Measurements from ENCODE around the gene POU4F1.

Gene POU4F1

DNA sequence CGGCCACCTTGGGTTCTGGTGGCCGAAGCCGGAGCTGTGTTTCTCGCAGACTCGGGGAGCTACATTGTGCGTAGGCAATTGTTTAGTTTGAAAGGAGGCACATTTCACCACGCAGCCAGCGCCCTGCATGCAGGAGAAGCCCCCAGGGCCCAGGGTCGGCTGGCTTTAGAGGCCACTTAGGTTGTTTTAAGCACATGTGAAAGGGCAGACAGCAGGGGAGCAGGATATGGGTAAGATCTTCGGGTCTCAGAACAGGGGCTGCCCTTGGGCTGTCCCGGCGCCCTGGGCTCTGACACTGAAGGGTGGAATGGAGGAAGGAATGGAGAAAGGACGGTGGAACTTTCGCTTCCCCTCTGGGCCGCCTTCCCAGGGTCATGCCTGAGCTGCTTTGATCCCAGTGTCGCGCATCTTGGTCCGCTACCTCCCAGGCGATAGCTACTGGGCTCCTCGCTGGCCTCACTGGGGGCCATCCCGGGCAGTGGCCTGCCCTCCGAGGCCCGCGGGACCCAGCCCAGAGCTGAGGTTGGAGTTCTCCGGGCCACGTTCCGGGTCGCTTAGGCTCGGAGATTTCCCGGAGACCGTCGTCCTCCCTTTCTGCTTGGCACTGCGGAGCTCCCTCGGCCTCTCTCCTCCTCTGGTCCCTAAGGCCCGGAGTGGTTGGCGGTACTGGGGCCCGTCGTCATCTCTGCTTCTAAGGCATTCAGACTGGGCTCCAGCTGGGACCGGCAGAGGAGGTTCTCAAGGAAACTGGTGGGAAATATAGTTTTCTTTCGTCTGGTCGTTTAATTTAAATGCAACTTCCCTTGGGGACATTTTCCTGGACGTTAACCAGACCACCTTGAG is 4.3 kb upstream of the POU4F1 start:
- peaks cover 48% of the 10 kb centered on the region for H3K27me3 ChIP-seq (ENCODE audit: control insufficient read depth, low read length)

DNA sequence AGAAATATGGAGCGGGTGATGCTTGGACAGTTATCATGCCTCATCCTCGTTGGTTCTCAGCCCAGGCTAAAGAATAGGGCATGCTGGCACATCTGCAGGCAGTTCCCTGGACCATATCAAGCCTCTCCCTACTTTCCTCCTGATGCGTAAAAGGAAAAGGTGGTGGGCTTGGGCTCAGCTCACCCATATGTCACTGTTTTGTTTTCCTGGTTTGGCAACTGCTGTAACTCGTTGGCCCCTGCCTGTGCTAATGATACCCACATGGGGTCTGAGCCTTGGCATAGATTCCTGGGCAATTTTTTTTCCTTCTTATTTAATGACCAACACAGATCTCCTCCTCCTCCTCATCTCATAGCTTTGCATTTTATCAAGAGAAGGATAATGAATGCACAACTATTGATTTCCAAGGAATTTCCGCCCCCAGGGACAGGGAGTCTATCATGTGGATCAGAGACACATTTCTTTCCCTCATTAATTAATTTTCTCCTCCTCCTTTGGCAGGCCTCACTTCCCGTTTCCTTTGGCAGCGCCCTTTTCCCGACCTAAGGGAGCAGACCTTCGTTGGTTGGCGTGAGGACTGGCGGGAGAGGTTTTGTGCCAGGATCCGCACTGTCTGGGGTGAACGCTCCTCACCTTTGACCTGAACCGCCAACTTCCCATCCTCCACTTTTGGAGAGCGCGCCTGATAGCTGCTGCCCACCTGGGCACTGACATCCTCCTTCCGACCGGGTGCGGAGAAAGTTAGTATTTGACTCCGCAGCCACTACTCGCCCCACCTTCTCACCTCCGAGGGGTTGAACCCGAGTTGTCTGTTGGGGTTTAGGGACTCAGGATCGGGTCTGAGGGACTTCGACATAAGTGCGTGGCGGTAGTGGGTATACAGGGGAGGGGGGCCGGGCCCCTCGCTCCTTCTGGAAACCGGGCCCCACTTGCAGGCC is 3.4 kb upstream of the POU4F1 start:
- TF ChIP-seq, protein P1, sequence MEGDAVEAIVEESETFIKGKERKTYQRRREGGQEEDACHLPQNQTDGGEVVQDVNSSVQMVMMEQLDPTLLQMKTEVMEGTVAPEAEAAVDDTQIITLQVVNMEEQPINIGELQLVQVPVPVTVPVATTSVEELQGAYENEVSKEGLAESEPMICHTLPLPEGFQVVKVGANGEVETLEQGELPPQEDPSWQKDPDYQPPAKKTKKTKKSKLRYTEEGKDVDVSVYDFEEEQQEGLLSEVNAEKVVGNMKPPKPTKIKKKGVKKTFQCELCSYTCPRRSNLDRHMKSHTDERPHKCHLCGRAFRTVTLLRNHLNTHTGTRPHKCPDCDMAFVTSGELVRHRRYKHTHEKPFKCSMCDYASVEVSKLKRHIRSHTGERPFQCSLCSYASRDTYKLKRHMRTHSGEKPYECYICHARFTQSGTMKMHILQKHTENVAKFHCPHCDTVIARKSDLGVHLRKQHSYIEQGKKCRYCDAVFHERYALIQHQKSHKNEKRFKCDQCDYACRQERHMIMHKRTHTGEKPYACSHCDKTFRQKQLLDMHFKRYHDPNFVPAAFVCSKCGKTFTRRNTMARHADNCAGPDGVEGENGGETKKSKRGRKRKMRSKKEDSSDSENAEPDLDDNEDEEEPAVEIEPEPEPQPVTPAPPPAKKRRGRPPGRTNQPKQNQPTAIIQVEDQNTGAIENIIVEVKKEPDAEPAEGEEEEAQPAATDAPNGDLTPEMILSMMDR (IDR thresholded peaks at IDR 0.05; ENCODE audit: low read depth, low read length, poor library complexity, severe bottlenecking): no peak
- no peak for TF ChIP-seq EZH2phosphoT487 (IDR thresholded peaks at IDR 0.05; ENCODE audit: borderline replicate concordance, low read length)
- Histone ChIP-seq H3K9me2 (replicated peaks; ENCODE audit: control insufficient read depth, low read length) (no peaks in the 10 kb centered on the region), H3K4me2 (ENCODE audit: low read length) (no peak overlapping the region), H3K27ac (ENCODE audit: low read depth, low read length) (no peak overlapping the region), H3F3A (ENCODE audit: control insufficient read depth, insufficient read depth) (peaks cover 7% of the 10 kb centered on the region), H3K4me3 (ENCODE audit: low read length) (no peak overlapping the region), H4K20me1 (ENCODE audit: control insufficient read depth, insufficient read depth, low read depth, low read length) (no peaks in the 10 kb centered on the region), H3K79me2 (ENCODE audit: control insufficient read depth, low read length) (no peaks in the 10 kb centered on the region), H3K36me3 (ENCODE audit: control insufficient read depth, low read length) (no peaks in the 10 kb centered on the region), H3K27me3 (ENCODE audit: control insufficient read depth, low read length) (peaks cover 46% of the 10 kb centered on the region), H3K4me1 (ENCODE audit: control insufficient read depth, low read length) (no peaks in the 10 kb centered on the region), H3K9me3 (ENCODE audit: control insufficient read depth, insufficient read depth, low read length) (peaks cover 6% of the 10 kb centered on the region)

More for the DNA sequence above, 4.3 kb upstream of the POU4F1 start:
- no peak overlapping the region for H3K4me3 ChIP-seq (ENCODE audit: low read length)
- no peaks in the 10 kb centered on the region for H3K36me3 ChIP-seq (ENCODE audit: control insufficient read depth, low read length)
- no peaks in the 10 kb centered on the region for H3K9me2 ChIP-seq (replicated peaks; ENCODE audit: control insufficient read depth, low read length)
- no peak overlapping the region for H3K27ac ChIP-seq (ENCODE audit: low read depth, low read length)
- peaks cover 6% of the 10 kb centered on the region for H3K9me3 ChIP-seq (ENCODE audit: control insufficient read depth, insufficient read depth, low read length)
- H3F3A ChIP-seq (ENCODE audit: control insufficient read depth, insufficient read depth): peaks cover 8% of the 10 kb centered on the region
- no peak overlapping the region for H3K4me2 ChIP-seq (ENCODE audit: low read length)
- no peaks in the 10 kb centered on the region for H3K4me1 ChIP-seq (ENCODE audit: control insufficient read depth, low read length)
- H3K79me2 ChIP-seq (ENCODE audit: control insufficient read depth, low read length): no peaks in the 10 kb centered on the region
- no peaks in the 10 kb centered on the region for H4K20me1 ChIP-seq (ENCODE audit: control insufficient read depth, insufficient read depth, low read depth, low read length)
- no peak for TF ChIP-seq EZH2phosphoT487 (IDR thresholded peaks at IDR 0.05; ENCODE audit: borderline replicate concordance, low read length)
- TF ChIP-seq, protein P1 (IDR thresholded peaks at IDR 0.05; ENCODE audit: low read depth, low read length, poor library complexity, severe bottlenecking): no peak

DNA sequence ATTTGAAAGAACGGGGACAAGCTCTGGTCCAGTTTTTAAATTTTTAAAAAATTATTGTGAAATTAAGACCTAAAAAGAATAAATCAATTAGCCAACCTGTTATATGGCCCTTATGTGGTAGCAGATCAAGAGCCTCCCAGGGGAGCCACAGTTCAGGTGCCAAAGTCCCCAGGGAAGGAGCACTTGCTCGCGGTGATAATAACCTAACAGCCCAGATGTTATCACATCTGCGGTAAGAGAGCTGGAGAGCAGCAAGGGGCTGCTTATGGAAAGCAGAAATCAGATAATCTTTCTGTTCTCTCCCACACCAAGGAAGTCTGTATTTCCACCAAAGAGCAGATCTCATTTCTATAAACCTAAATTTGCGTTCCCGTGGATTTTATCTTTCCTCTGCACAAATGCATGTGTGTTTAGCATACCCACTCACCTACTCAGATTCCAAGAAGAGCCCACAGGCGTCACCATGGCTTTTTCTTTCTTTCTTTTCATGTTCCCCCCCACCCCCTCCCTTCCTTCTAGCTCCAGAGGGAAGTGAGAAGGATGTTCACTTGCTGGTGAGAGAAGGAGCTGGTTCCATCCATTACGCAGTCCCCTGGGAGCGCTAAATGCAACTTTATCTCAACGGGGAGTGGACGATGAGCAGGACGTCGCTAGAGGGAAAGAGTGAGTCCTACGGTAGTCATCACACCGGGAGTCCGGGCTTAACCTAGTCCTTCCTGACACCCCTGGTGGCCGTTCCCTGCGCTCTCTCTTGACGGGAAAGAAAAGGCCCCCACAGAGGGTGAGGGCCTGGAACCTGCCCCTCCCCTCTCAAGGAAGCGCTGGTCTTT is 1.6 kb upstream of the POU4F1 start:
- peaks cover 33% of the 10 kb centered on the region for H3K27me3 ChIP-seq (ENCODE audit: control insufficient read depth, low read length)
- H4K20me1 ChIP-seq (ENCODE audit: control insufficient read depth, insufficient read depth, low read depth, low read length): no peaks in the 10 kb centered on the region
- H3K4me2 ChIP-seq (ENCODE audit: low read length): no peak overlapping the region
- no peak overlapping the region for H3K4me3 ChIP-seq (ENCODE audit: low read length)
- no peaks in the 10 kb centered on the region for H3K36me3 ChIP-seq (ENCODE audit: control insufficient read depth, low read length)
- no peaks in the 10 kb centered on the region for H3K4me1 ChIP-seq (ENCODE audit: control insufficient read depth, low read length)
- no peaks in the 10 kb centered on the region for H3K79me2 ChIP-seq (ENCODE audit: control insufficient read depth, low read length)
- no peaks in the 10 kb centered on the region for H3F3A ChIP-seq (ENCODE audit: control insufficient read depth, insufficient read depth)
- H3K27ac ChIP-seq (ENCODE audit: low read depth, low read length): no peak overlapping the region
- no peaks in the 10 kb centered on the region for H3K9me2 ChIP-seq (replicated peaks; ENCODE audit: control insufficient read depth, low read length)
- no peak for TF ChIP-seq EZH2phosphoT487 (IDR thresholded peaks at IDR 0.05; ENCODE audit: borderline replicate concordance, low read length)
- TF ChIP-seq, protein P1 (IDR thresholded peaks at IDR 0.05; ENCODE audit: low read depth, low read length, poor library complexity, severe bottlenecking): no peak
- peaks cover 9% of the 10 kb centered on the region for H3K9me3 ChIP-seq (ENCODE audit: control insufficient read depth, insufficient read depth, low read length)
